ENCODE data around the gene SLC9A5.

SLC9A5 gene

GRCh38 chr16:67280090-67281015, 31.6 kb downstream of the SLC9A5 start:
- no peak for DNase-seq (ENCODE audit: low read depth in 2 of 2, low spot score in 1 of 2)

GRCh38 chr16:67281536-67282446, 33.0 kb downstream of the SLC9A5 start:
- no peak for DNase-seq (ENCODE audit: low read depth in 2 of 2, low spot score in 1 of 2)

GRCh38 chr16:67282447-67282805, 33.6 kb downstream of the SLC9A5 start:
- DNase-seq (ENCODE audit: low read depth in 2 of 2, low spot score in 1 of 2): no peak

GRCh38 chr16:67283039-67283825, 34.5 kb downstream of the SLC9A5 start:
- no peak for DNase-seq (ENCODE audit: low read depth in 2 of 2, low spot score in 1 of 2)

- DNase-seq (ENCODE audit: low read depth in 2 of 2, low spot score in 1 of 2): no peak
Measured at GRCh38 chr16:67283826-67284555, 35.2 kb downstream of the SLC9A5 start.

GRCh38 chr16:67284699-67285646, 36.2 kb downstream of the SLC9A5 start:
- DNase-seq (ENCODE audit: low read depth in 2 of 2, low spot score in 1 of 2): no peak

- no peak for DNase-seq (ENCODE audit: low read depth in 2 of 2, low spot score in 1 of 2)
Measured at GRCh38 chr16:67286441-67287235, 37.9 kb downstream of the SLC9A5 start.

- DNase-seq (ENCODE audit: low read depth in 2 of 2, low spot score in 1 of 2): no peak
Measured at GRCh38 chr16:67287960-67288359, 39.2 kb downstream of the SLC9A5 start.

GRCh38 chr16:67291461-67291860, 42.7 kb downstream of the SLC9A5 start:
- DNase-seq (ENCODE audit: low read depth in 2 of 2, low spot score in 1 of 2): no peak

- DNase-seq (ENCODE audit: low read depth in 2 of 2, low spot score in 1 of 2): no peak
Measured at GRCh38 chr16:67294171-67294757, 45.5 kb downstream of the SLC9A5 start.

- no peak for DNase-seq (ENCODE audit: low read depth in 2 of 2, low spot score in 1 of 2)
Measured at GRCh38 chr16:67294938-67295361, 46.2 kb downstream of the SLC9A5 start.

- DNase-seq (ENCODE audit: low read depth in 2 of 2, low spot score in 1 of 2): no peak
Measured at GRCh38 chr16:67296420-67296819, 47.6 kb downstream of the SLC9A5 start.

GRCh38 chr16:67298277-67298676, 49.5 kb downstream of the SLC9A5 start:
- DNase-seq (ENCODE audit: low read depth in 2 of 2, low spot score in 1 of 2): no peak

GRCh38 chr16:67299269-67299668, 50.5 kb downstream of the SLC9A5 start:
- no peak for DNase-seq (ENCODE audit: low read depth in 2 of 2, low spot score in 1 of 2)

- no peak for DNase-seq (ENCODE audit: low read depth in 2 of 2, low spot score in 1 of 2)
Measured at GRCh38 chr16:67301080-67301782, 52.5 kb downstream of the SLC9A5 start.

- no peak for DNase-seq (ENCODE audit: low read depth in 2 of 2, low spot score in 1 of 2)
Measured at GRCh38 chr16:67302076-67302475, 53.3 kb downstream of the SLC9A5 start.

GRCh38 chr16:67302970-67303369, 54.2 kb downstream of the SLC9A5 start:
- no peak for DNase-seq (ENCODE audit: low read depth in 2 of 2, low spot score in 1 of 2)

- DNase-seq (ENCODE audit: low read depth in 2 of 2, low spot score in 1 of 2): no peak
Measured at GRCh38 chr16:67304020-67304419, 55.2 kb downstream of the SLC9A5 start.

All from stimulated activated CD8-positive, alpha-beta memory T cell treated with anti-CD3 and anti-CD28 coated beads, Interleukin-4, amount 100 ng/mL, for 4 hours (primary cell).